Stimulated activated CD4-positive, alpha-beta T cell treated with anti-CD3 and anti-CD28 coated beads, TNF-alpha, amount 100 ng/mL, for 24 hours (primary cell): ENCODE results near the gene RAD18.

Experiments used
- DNase-seq, 3 experiments: peaks; one replicate each; pipeline ENCODE4 v3.0.0-alpha.2; 2020; ENCODE audit warnings: low read depth in 3 of 3

Gene RAD18

GRCh38 chr3:8895829-8896228 lies 67.4 kb downstream of the RAD18 start:
- no peak for DNase-seq

DNA sequence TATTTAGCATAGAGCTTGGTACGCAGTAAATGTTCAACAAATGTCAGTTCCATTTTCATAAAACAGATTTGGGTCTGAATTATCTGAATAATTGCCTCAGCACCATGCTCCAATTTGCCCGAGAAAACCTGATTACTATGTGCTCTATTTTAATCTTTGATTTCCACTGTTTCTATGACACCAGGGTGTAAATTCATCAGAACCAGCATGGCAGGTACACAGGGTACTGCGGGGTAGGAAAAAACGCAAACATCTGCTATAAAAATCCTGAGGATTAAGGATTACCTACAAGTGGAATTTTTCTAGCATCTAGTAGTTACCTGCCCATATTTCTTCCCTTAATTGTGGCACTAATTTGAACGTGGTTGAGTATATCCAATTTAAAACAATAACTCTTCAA lies 70.3 kb downstream of the RAD18 start:
- no peak for DNase-seq

GRCh38 chr3:8891774-8892173 lies 71.5 kb downstream of the RAD18 start:
- DNase-seq = no peak

DNA sequence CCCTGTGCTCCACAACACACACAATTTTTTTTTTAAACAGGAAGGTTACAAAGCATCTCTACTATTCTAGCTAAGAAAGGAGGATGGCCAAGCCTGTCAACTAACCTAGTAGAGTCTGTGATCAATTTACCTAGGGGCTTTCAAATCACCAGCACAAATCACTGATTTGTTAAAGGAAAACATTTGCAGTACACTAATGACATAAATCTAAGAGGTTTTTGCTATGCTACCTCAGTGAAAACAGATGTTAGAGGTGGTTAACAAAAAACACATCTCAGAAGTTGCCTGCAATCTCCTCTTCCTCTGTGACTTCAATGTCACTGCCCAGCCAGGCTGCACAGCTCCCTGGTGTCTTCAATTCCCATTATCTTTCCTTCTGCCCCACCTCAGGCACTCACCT lies 72.0 kb downstream of the RAD18 start:
- no peak for DNase-seq

DNA sequence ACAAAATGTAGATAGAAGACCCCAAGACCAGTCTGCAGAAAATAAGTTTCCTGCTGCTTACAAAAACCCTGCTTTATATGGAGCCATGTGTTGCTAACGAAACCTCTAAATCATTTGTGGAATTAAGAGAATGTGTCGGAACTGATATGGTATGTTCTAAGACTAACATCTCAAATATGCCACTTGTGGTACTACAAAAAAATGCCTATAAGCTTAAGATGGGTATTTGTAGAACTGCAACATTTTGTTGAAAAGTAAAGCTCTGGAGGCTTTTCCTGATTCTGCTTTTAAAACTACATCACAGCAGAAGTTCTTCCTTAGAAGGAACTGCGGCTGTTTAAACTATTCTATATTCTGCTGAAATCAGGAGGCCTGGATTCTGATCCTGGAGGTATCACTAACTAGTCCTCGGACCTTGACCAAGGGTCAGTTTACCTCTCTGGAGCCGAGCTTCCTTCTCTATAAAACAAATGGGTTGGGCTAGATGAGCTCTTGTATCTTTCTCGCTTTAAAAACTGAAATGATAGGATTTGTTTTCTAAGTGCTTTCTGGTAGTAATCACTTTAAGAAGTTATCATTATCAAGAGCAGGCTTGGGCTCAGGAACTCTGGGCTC lies 74.9 kb downstream of the RAD18 start:
- no peak for DNase-seq

- no peak for DNase-seq
Measured at GRCh38 chr3:8887435-8888300, 75.6 kb downstream of the RAD18 start.

GRCh38 chr3:8886546-8886945 lies 76.7 kb downstream of the RAD18 start:
- DNase-seq = no peak

DNA sequence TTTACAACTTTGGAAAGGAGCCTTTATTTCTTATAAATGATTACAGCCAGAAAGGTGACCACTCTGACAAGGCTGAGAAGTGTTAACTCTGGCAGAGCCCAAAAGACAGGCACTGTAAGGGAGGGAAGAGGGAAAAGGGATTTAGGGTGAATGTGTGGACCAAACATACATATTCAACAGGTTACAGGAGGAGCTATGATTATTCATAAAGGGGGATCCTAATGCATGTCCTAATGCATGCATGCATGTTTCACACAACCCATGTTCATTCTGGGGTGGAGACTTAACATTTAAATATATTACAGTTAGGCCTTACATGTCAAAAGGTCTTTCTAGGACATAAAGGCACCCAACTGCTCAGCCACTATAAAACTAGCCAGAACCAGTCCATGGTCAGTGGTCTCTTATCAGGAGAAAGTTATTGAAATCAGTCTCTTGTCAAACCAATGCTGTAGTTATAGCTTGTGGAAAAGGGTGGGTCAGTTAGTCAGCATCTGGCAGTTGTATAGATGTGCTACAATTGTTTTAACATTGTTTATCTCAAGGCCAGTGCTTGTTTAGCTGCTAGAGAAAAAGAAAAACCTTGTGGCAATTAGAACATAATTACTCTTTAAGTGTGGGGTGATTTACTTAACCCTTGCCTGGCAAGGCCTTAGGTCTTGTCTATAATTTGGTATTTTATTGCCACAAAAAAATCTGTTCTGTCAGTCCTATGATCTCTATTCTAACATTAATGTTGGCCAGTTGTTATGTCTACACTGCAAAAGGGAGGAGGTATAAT lies 77.5 kb downstream of the RAD18 start:
- DNase-seq = no peak

GRCh38 chr3:8884630-8885290 lies 78.5 kb downstream of the RAD18 start:
- DNase-seq = no peak

DNA sequence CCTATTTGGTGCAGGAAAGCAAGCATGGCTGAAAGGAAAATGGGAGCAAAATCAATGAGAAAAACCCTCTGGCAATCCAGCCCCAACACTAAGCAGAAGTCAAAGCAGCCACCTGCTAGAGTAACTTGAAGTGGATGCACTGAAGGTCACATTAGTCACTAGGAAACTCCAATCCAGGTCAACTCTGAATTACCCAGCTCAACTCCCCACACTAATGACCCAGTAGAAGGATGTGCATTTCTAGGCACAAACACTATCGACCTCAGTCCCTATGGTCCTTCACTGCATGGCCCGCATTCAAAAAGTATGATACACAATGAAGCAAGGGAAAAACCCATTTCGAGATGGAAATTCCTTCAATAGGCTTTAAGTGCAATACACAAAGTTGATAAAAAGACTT lies 80.6 kb downstream of the RAD18 start:
- no peak for DNase-seq

DNA sequence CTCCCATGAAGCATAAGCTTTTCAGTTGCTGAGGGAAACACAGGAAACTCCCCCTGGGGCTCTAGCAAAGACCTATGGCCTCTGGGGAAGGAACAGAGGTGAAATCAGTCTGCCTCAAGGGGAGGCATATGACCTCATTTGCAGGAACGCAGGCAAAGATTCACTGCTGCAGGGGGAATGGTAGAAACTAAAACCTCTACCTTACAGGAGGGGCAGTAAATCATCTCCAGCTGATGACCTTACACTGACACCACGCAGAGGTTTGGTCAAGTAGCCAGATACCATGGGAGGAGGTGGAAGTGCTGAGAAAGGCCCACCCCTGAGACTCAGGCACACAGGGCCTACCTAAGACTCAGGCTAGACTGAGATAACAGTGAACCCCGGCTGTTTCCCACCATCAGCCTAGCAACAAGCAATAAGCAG lies 81.1 kb downstream of the RAD18 start:
- DNase-seq = no peak

DNA sequence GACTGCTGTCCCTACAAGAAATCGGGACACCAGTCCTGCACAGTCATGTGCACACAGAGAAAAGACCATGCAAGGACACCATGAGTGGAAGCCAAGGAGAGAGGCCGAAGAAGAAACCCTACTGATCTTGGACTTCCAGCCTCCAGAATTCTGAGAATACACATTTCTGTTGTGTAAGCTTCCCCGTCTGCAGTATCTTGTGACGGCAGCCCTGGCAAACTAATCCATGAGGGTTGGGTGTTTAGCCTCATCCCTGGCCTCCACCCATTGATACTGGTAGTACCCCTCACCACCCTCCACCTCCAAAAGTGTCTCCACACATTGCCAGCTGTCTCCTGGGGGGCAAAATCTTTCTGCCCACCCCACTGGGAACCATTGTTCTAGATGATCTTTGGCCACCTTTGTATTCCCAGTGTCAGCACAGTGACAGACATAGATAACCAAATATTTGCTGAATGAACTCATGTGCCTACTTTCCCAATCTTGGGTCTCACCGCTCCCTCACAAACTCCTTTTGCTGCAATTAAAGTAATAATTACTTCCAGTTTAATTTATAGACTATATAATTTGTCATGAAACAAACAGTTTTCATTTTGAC lies 83.8 kb downstream of the RAD18 start:
- DNase-seq = no peak

DNA sequence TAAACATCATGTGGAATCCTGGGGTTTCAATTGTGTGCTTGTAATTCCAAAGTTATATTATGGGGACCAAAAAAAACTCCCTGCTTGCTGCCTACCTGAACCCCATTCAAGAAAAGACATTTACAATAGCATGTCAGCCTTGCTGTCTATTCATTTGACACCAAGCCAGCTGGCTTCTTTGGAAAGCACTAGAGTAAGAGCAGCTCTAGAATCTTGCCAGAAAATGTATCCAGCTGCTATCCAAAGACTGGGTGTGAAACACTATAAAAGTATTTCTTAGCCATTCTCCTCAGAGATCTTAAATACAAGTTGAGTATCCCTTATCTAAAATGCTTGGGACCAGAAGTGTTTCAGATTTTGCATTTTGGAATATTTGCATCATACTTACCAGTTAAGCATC lies 87.4 kb downstream of the RAD18 start:
- DNase-seq = no peak

- DNase-seq = no peak
Measured at GRCh38 chr3:8873740-8874139, 89.5 kb downstream of the RAD18 start.

DNA sequence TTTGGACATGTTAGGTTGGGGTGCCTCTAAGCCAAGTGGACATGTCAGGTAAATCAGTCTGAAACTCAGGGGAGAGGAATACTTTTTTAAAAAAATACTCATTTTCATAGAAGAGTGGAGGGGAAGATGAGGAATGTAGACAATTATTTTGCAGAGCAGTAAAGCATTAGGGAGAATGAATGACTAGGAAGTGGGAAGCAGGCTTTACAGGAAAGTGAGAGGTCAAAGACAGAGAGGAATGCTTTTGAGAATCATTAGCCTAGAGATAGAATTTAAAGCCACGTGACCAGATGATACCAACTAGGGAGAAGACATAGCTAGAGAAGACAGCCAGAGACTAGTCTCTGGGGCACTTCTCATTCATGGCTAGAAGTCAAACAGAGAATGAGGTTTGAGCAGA lies 91.0 kb downstream of the RAD18 start:
- DNase-seq = no peak

- DNase-seq = no peak
Measured at GRCh38 chr3:8871306-8871705, 92.0 kb downstream of the RAD18 start.

DNA sequence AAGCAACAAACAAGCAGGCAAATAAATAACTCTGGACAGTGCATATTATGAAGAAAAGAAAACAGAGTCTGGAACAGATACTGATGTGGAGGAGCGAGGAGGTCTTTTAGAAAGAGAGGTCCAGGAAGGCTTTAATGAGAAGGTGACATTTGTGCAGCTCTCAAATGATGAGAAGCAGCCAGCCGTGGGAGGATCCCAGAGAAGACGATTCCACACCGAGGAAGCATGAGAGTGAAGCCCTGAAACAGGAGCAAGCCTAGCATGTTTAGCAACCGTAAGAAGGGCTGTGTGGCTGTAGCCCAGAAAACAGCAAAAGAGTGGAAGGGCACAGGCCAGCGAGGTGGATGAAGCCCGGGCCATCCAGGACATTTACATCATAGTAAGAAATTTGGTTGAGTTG lies 93.1 kb downstream of the RAD18 start:
- DNase-seq = no peak

DNA sequence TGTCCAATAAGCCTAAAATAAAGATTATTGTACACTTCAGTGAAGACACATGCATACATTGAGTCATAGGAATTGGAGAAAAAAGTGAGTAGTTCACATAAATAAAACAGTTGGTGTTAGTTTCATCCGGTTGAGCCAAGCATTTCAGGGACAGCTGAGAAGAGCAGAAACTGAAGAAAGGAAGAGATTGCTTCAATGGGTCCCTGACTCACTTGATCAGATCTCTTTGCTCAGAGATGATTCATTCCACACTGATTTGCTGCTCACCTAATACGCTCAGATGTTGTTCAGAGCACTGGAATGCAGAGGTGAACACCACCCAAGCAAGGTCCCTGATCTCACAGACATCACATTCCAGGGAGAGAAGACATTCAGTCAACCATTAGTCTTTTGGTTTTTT lies 93.7 kb downstream of the RAD18 start:
- DNase-seq = no peak

DNA sequence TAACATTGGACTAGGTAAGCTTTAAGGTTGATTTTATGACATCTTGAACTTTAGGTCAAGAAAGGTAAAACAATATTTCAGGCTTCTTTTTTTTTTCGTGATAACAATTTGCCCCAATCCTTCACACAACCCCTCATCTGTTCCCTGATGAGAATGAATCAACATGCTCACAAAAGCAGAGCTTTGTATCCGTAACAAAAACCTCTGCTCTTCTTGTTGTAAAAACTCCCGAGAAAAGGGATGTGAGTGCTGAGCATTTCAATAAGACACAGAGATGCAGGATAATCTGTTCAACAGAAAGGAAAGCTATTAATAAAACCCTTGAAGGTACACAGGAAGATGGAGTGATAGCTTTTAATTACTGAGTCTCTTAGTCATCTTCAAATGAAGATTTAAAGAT lies 94.3 kb downstream of the RAD18 start:
- no peak for DNase-seq

DNA sequence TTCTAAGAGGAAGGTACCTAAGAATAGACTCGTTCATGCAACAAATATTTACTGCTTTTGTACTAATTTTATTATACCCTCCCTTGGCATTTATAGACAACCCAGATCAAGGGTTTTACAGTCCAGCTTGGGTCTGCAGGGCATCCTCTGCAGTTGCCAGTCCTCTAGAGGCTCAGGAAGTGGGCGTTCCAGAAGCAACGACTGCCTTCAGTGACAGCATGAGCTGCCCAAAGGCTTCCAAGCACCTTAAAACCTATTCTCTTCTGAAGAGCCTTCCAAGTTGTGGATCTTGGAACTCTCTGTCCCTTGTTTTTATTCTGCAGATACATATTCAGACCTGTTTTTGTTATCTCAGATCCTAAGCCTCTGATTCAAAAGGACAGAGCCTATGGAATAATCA lies 95.6 kb downstream of the RAD18 start:
- no peak for DNase-seq

GRCh38 chr3:8865697-8866096 lies 97.6 kb downstream of the RAD18 start:
- DNase-seq = no peak
